Adrenal gland (tissue), 5 donors: ENCODE data around the gene BAK1.

Source experiments
- POLR2A ChIP-seq, 2 donors: fragments of 450-650 bp; IDR thresholded peaks; one replicate each; pipeline ENCODE4 v1.6.1; 2017; ENCODE audit warnings: antibody characterized with exemption in 2 of 2, mild to moderate bottlenecking in 2 of 2, moderate library complexity in 1 of 2
- TF ChIP-seq, protein P1 (sequence below), 6 experiments: fragments of 450-650 bp in 4 of 6; fragments of 200-600 bp in 2 of 6; sonication (generic) in 1 of 6; IDR thresholded peaks; 1 replicate in 5 of 6; 2 replicates in 1 of 6; pipeline versions ENCODE4 v1.5.1 to v1.8.0; 2016 to 2021; ENCODE audit warnings: antibody characterized with exemption in 6 of 6, mild to moderate bottlenecking in 2 of 6, moderate library complexity in 1 of 6
- donor health status: DM: no; HTN: no; CAD: no.

DNA sequence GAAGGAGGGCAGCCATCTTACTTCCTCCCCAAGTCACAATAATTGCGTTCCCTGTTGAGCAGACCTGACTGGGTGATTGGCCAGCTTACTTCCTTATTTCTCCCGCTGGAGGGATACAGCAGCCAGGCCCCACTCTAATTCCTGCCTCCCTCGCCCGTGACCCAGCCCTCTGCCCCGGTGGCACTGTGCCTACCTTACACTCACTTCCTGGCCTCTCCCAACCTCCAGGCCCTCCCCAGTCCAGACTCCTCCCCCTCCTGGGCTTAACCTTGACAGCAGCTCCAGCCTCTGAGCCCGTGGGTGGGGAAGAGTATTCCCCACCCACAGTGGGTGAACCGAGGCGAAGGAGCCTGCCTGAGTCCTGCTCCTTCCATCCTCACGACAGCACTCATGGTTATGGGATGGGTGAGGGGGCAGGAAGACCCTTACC is 3.0 kb downstream of the BAK1 start:
- TF ChIP-seq POLR2A (IDR thresholded peaks at IDR 0.05) = peak in 1 of 2 donors; percentile 80
- TF ChIP-seq, protein P1, sequence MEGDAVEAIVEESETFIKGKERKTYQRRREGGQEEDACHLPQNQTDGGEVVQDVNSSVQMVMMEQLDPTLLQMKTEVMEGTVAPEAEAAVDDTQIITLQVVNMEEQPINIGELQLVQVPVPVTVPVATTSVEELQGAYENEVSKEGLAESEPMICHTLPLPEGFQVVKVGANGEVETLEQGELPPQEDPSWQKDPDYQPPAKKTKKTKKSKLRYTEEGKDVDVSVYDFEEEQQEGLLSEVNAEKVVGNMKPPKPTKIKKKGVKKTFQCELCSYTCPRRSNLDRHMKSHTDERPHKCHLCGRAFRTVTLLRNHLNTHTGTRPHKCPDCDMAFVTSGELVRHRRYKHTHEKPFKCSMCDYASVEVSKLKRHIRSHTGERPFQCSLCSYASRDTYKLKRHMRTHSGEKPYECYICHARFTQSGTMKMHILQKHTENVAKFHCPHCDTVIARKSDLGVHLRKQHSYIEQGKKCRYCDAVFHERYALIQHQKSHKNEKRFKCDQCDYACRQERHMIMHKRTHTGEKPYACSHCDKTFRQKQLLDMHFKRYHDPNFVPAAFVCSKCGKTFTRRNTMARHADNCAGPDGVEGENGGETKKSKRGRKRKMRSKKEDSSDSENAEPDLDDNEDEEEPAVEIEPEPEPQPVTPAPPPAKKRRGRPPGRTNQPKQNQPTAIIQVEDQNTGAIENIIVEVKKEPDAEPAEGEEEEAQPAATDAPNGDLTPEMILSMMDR (IDR thresholded peaks at IDR 0.05) = peak in 1 of 6 experiments; percentile 20
